Measurements from ENCODE around the gene NDUFAB1. TPM values are rescaled to one million over a fixed set of nuclear protein-coding genes. Genes with fewer than 3 reads are reported as not detected.

The NDUFAB1 gene
- polyA plus RNA-seq, 2 of the 4 experiments (the other 2 are of a cell fraction), result 167 to 277 TPM

DNA sequence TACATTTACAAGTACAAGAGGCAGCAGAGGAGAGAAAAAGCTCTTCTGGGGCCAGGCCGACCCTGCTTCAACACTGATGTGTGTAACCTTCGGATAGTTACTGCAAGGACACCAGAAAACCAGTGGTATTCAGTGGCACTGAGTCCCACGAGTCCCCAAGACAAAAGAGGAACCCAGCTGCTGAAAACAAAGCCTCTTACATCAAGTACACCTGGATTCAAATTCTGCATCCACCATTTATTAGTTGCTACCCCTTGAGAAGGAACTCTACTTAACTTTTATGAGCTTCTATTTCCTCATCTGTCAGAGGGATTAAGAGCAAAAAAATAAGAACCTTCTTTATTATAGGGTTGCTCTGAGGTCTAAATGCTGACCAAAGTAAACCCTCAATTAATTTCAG is 41.6 kb downstream of the NDUFAB1 start:
- ChIA-PET CTCF (interaction anchor here (0.5 to 1.5 kb wide), 4 partner anchors 14 to 28 kb away, joined by 3 to 6 read pairs (median 4); no protein-coding TSS in a partner anchor), POLR2A (interaction anchor here (0.9 kb wide), 1 partner anchor 14 kb away, joined by 3 read pairs; no protein-coding TSS in a partner anchor)
- TF ChIP-seq SMC3 (IDR thresholded peaks at IDR 0.05) (no peak), EHF (CRISPR knock-in tag; IDR thresholded peaks at IDR 0.05) (no peak), RFX5 (IDR thresholded peaks at IDR 0.05) (no peak), CHD4 (IDR thresholded peaks at IDR 0.05; ENCODE audit: borderline replicate concordance) (no peak), ZNF302 (CRISPR knock-in tag; IDR thresholded peaks at IDR 0.05) (no peak), SREBF2 (IDR thresholded peaks at IDR 0.05) (no peak), CBX2 (IDR thresholded peaks at IDR 0.05; ENCODE audit: borderline replicate concordance, low read depth) (no peak), RCOR1 (IDR thresholded peaks at IDR 0.05; ENCODE audit: low read depth, low read length) (no peak), CBX8 (IDR thresholded peaks at IDR 0.05) (no peak)
- WGBS (ENCODE audit: missing lambda C conversion rate), result 100% methylated on average over 3 of the region's 3 CpGs
- no peak overlapping the region for H3K27ac ChIP-seq
- H3K4me2 ChIP-seq, result no peak overlapping the region
- H3K4me3 ChIP-seq, result no peak overlapping the region
- no peak for DNase-seq (ENCODE audit: low read depth in 1 of 2, low spot score in 1 of 2)
- no peaks in the 10 kb centered on the region for H3K9me3 ChIP-seq
- no peak for ATAC-seq
- H3K4me1 ChIP-seq, result peaks cover 21% of the 10 kb centered on the region
- FAIRE-seq, result no peak

GRCh38 chr16:23552161-23552560 is 44.0 kb downstream of the NDUFAB1 start:
- whole genome bisulfite sequencing (ENCODE audit: missing lambda C conversion rate), result 80% methylated on average over 6 of the region's 6 CpGs
- no peak for DNase-seq (ENCODE audit: low read depth in 1 of 2, low spot score in 1 of 2)
- CTCF ChIA-PET, result interaction anchor here (1.6 kb wide), 1 partner anchor 22 kb away, joined by 3 read pairs; no protein-coding TSS in a partner anchor
- H3K4me2 ChIP-seq, result no peak overlapping the region
- POLR2A ChIA-PET, result no interaction called here
- no peak for TF ChIP-seq ZFP36 (IDR thresholded peaks at IDR 0.05; ENCODE audit: borderline replicate concordance, partially characterized antibody)
- no peak for TF ChIP-seq ELK1 (IDR thresholded peaks at IDR 0.05; ENCODE audit: low read depth, low read length)
- TF ChIP-seq, protein P1, sequence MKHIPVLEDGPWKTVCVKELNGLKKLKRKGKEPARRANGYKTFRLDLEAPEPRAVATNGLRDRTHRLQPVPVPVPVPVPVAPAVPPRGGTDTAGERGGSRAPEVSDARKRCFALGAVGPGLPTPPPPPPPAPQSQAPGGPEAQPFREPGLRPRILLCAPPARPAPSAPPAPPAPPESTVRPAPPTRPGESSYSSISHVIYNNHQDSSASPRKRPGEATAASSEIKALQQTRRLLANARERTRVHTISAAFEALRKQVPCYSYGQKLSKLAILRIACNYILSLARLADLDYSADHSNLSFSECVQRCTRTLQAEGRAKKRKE (CRISPR knock-in tag; IDR thresholded peaks at IDR 0.05; ENCODE audit: low read depth), result no peak
- TF ChIP-seq, protein P2, sequence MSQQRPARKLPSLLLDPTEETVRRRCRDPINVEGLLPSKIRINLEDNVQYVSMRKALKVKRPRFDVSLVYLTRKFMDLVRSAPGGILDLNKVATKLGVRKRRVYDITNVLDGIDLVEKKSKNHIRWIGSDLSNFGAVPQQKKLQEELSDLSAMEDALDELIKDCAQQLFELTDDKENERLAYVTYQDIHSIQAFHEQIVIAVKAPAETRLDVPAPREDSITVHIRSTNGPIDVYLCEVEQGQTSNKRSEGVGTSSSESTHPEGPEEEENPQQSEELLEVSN (IDR thresholded peaks at IDR 0.05; ENCODE audit: borderline replicate concordance, low read depth), result no peak
- no peak for TF ChIP-seq RAD21 (conservative IDR thresholded peaks at IDR 0.05 in 1 of 2, IDR thresholded peaks at IDR 0.05 in 1 of 2)
- no peak for TF ChIP-seq PHF8 (IDR thresholded peaks at IDR 0.05; ENCODE audit: borderline replicate concordance, low read depth)
- H3K27ac ChIP-seq, result no peak overlapping the region
- FAIRE-seq, result no peak
- H3K9me3 ChIP-seq, result no peaks in the 10 kb centered on the region
- ATAC-seq, result no peak
- H3K4me1 ChIP-seq, result peaks cover 11% of the 10 kb centered on the region
- no peak overlapping the region for H3K4me3 ChIP-seq

DNA sequence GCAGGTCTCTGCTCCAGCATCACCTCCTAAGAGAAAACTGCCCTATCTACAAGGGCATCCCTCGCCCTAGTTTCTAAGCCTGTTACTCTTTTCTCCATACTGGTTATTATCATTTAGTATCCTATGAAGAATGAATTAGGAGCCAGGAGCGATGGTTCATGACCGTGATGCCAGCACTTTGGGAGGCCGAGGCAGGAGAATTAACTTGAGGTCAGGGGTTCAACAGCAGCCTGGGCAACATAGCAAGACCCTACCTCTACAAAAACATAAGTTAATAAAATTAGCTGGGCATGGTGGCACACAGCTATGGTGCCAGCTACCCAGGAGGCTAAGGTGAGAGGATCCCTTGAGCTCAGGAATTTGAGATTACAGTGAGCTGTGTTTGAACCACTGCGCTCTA is 46.2 kb downstream of the NDUFAB1 start:
- ChIA-PET POLR2A (no interaction called here), CTCF (interaction anchor here (1.0 kb wide), 1 partner anchor 47 kb away, joined by 3 read pairs; no protein-coding TSS in a partner anchor)
- 92% methylated on average over 5 of the region's 5 CpGs for WGBS (ENCODE audit: missing lambda C conversion rate)
- DNase-seq (ENCODE audit: low read depth in 1 of 2, low spot score in 1 of 2) (no peak), ATAC-seq (no peak), FAIRE-seq (no peak)
- Histone ChIP-seq H3K4me1 (no peaks in the 10 kb centered on the region), H3K4me2 (no peak overlapping the region), H3K27ac (no peak overlapping the region), H3K4me3 (no peak overlapping the region), H3K9me3 (no peaks in the 10 kb centered on the region)
- no peak for TF ChIP-seq NFE2L2 (conservative IDR thresholded peaks at IDR 0.05; ENCODE audit: low read length)
- TF ChIP-seq NR3C1 (IDR thresholded peaks at IDR 0.05), result no peak
- TF ChIP-seq RCOR1 (IDR thresholded peaks at IDR 0.05; ENCODE audit: low read depth, low read length), result no peak
- TF ChIP-seq RAD21 (conservative IDR thresholded peaks at IDR 0.05 in 1 of 2, IDR thresholded peaks at IDR 0.05 in 1 of 2), result no peak

- H3K27ac ChIP-seq, result no peak overlapping the region
- H3K9me3 ChIP-seq, result no peaks in the 10 kb centered on the region
- ATAC-seq (no peak), DNase-seq (ENCODE audit: low read depth in 1 of 2, low spot score in 1 of 2) (no peak), FAIRE-seq (no peak)
- 95% methylated on average over 14 of the region's 14 CpGs for WGBS (ENCODE audit: missing lambda C conversion rate)
- H3K4me3 ChIP-seq, result no peak overlapping the region
- ChIA-PET CTCF (interaction anchor here (0.8 to 2.0 kb wide), 3 partner anchors 9 to 111 kb away, joined by 3 to 12 read pairs (median 3); no protein-coding TSS in a partner anchor), POLR2A (no interaction called here)
- H3K4me2 ChIP-seq, result no peak overlapping the region
- peaks cover 18% of the 10 kb centered on the region for H3K4me1 ChIP-seq
- TF ChIP-seq BHLHE40 (IDR thresholded peaks at IDR 0.05; ENCODE audit: low read depth, low read length) (no peak), TP53 (CRISPR knock-in tag; IDR thresholded peaks at IDR 0.05) (no peak), HOXB5 (CRISPR knock-in tag; IDR thresholded peaks at IDR 0.05) (no peak), CBX2 (IDR thresholded peaks at IDR 0.05; ENCODE audit: borderline replicate concordance, low read depth) (no peak), FOSB (CRISPR knock-in tag; IDR thresholded peaks at IDR 0.05) (no peak), REST (IDR thresholded peaks at IDR 0.05) (no peak), NPAS2 (CRISPR knock-in tag; IDR thresholded peaks at IDR 0.05; ENCODE audit: borderline replicate concordance) (no peak), KDM5A (IDR thresholded peaks at IDR 0.05) (no peak)
Observed at GRCh38 chr16:23544436-23544835, 51.7 kb downstream of the NDUFAB1 start.
